ENCODE measurements around the gene ZNF175.

ZNF175 gene

GRCh38 chr19:51570962-51571575, at the start of gene ZNF175:
Gene ZNF175, plus strand, starts transcription at chr19:51571283. Its CDS starts 2,047 bp downstream, at chr19:51573330.
- peak; percentile 90 for DNase-seq

GRCh38 chr19:51521357-51521756, 49.7 kb upstream of the ZNF175 start:
- no peak for DNase-seq

GRCh38 chr19:51521781-51522180, 49.3 kb upstream of the ZNF175 start:
- DNase-seq, result no peak

GRCh38 chr19:51524666-51525264, 46.3 kb upstream of the ZNF175 start:
- no peak for DNase-seq

GRCh38 chr19:51525651-51526050, 45.4 kb upstream of the ZNF175 start:
- no peak for DNase-seq

- no peak for DNase-seq
These were observed 41.8 kb upstream of the ZNF175 start for GRCh38 chr19:51529301-51529700.

GRCh38 chr19:51530616-51531015, 40.5 kb upstream of the ZNF175 start:
- no peak for DNase-seq

GRCh38 chr19:51531349-51532315, 39.5 kb upstream of the ZNF175 start, which contains the start of gene SIGLEC6:
Gene SIGLEC6, minus strand, starts transcription at chr19:51531670. Its CDS starts 22 bp downstream, at chr19:51531648.
- DNase-seq, result no peak

- no peak for DNase-seq
These were observed 35.5 kb upstream of the ZNF175 start for GRCh38 chr19:51535535-51535934.

- DNase-seq, result no peak
These were observed 31.2 kb upstream of the ZNF175 start for GRCh38 chr19:51539821-51540366.

GRCh38 chr19:51541458-51542357, 29.4 kb upstream of the ZNF175 start:
- no peak for DNase-seq

- no peak for DNase-seq
These were observed 28.4 kb upstream of the ZNF175 start for GRCh38 chr19:51542699-51543098.

- no peak for DNase-seq
These were observed 27.0 kb upstream of the ZNF175 start for GRCh38 chr19:51544038-51544437.

- no peak for DNase-seq
These were observed 24.9 kb upstream of the ZNF175 start for GRCh38 chr19:51546107-51546649.

- DNase-seq, result no peak
These were observed 24.3 kb upstream of the ZNF175 start for GRCh38 chr19:51546650-51547396.

- no peak for DNase-seq
These were observed 23.5 kb upstream of the ZNF175 start for GRCh38 chr19:51547397-51548212.

- DNase-seq, result no peak
These were observed 22.9 kb upstream of the ZNF175 start for GRCh38 chr19:51548213-51548651.

GRCh38 chr19:51548891-51549305, 22.2 kb upstream of the ZNF175 start:
- no peak for DNase-seq

- no peak for DNase-seq
These were observed 21.4 kb upstream of the ZNF175 start for GRCh38 chr19:51549533-51550324.
